Measurements from ENCODE around the gene HOXB7. TPM values are rescaled to one million over a fixed set of nuclear protein-coding genes. Genes with fewer than 3 reads are reported as not detected.

The HOXB7 gene
- total RNA-seq, 1 donor from 2014 or later: 0.55 TPM

GRCh38 chr17:48600244-48601098 lies 10.3 kb downstream of the HOXB7 start:
- Mint-ChIP-seq H3K4me3 (ENCODE audit: low read depth) (no peak overlapping the region), H3K9me3 (ENCODE audit: low read depth) (no peaks in the 10 kb centered on the region), H3K27ac (no peak overlapping the region), H3K36me3 (ENCODE audit: insufficient read depth) (no peaks in the 10 kb centered on the region), H3K27me3 (peaks cover 99% of the 10 kb centered on the region), H3K4me1 (ENCODE audit: low read depth) (peaks cover 10% of the 10 kb centered on the region)
- DNase-seq (ENCODE audit: low spot score, unreplicated experiment): no peak
- TF ChIP-seq, protein P1, sequence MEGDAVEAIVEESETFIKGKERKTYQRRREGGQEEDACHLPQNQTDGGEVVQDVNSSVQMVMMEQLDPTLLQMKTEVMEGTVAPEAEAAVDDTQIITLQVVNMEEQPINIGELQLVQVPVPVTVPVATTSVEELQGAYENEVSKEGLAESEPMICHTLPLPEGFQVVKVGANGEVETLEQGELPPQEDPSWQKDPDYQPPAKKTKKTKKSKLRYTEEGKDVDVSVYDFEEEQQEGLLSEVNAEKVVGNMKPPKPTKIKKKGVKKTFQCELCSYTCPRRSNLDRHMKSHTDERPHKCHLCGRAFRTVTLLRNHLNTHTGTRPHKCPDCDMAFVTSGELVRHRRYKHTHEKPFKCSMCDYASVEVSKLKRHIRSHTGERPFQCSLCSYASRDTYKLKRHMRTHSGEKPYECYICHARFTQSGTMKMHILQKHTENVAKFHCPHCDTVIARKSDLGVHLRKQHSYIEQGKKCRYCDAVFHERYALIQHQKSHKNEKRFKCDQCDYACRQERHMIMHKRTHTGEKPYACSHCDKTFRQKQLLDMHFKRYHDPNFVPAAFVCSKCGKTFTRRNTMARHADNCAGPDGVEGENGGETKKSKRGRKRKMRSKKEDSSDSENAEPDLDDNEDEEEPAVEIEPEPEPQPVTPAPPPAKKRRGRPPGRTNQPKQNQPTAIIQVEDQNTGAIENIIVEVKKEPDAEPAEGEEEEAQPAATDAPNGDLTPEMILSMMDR (IDR thresholded peaks at IDR 0.05; ENCODE audit: unreplicated experiment): no peak

GRCh38 chr17:48599354-48599753 lies 11.5 kb downstream of the HOXB7 start:
- no peaks in the 10 kb centered on the region for H3K9me3 Mint-ChIP-seq (ENCODE audit: low read depth)

DNA sequence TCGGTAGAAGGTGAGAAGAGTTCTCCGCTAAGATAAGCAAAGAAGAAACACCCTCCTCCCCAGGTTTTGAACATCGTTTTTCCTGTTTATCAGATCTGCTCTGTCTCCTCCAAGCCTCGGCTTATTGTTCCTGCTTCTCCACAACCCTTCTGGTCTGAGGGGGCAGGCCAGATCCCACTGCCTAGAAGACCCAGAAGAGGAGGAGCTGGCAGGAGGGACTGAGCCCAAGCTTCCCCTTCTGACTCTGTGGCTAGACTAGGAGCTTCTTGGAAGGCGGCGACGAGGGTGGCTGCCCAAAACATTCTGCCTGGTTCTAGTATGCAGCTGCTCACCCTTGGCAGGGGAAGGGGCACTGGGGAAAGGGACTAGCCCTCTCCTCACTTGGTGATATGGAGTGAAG lies 12.1 kb downstream of the HOXB7 start:
- no peak overlapping the region for H3K4me3 Mint-ChIP-seq (ENCODE audit: low read depth)
- TF ChIP-seq, protein P1 (IDR thresholded peaks at IDR 0.05; ENCODE audit: unreplicated experiment): no peak
- H3K27ac Mint-ChIP-seq: no peak overlapping the region
- H3K27me3 Mint-ChIP-seq: peaks cover 99% of the 10 kb centered on the region
- peaks cover 10% of the 10 kb centered on the region for H3K4me1 Mint-ChIP-seq (ENCODE audit: low read depth)
- DNase-seq (ENCODE audit: low spot score, unreplicated experiment): no peak
- no peaks in the 10 kb centered on the region for H3K36me3 Mint-ChIP-seq (ENCODE audit: insufficient read depth)
- H3K9me3 Mint-ChIP-seq (ENCODE audit: low read depth): no peaks in the 10 kb centered on the region

More at GRCh38 chr17:48599354-48599753, 11.5 kb downstream of the HOXB7 start:
- no peak for DNase-seq (ENCODE audit: low spot score, unreplicated experiment)
- H3K27ac Mint-ChIP-seq: no peak overlapping the region
- H3K27me3 Mint-ChIP-seq: peaks cover 99% of the 10 kb centered on the region
- peaks cover 10% of the 10 kb centered on the region for H3K4me1 Mint-ChIP-seq (ENCODE audit: low read depth)
- TF ChIP-seq, protein P1 (IDR thresholded peaks at IDR 0.05; ENCODE audit: unreplicated experiment): no peak
- H3K4me3 Mint-ChIP-seq (ENCODE audit: low read depth): no peak overlapping the region
- H3K36me3 Mint-ChIP-seq (ENCODE audit: insufficient read depth): no peaks in the 10 kb centered on the region

GRCh38 chr17:48597778-48598631 lies 12.8 kb downstream of the HOXB7 start:
- DNase-seq (ENCODE audit: low spot score, unreplicated experiment): no peak
- H3K4me1 Mint-ChIP-seq (ENCODE audit: low read depth): peaks cover 10% of the 10 kb centered on the region
- H3K27me3 Mint-ChIP-seq: peaks cover 99% of the 10 kb centered on the region
- peak overlapping the region; percentile 62 for H3K4me3 Mint-ChIP-seq (ENCODE audit: low read depth)
- TF ChIP-seq, protein P1 (IDR thresholded peaks at IDR 0.05; ENCODE audit: unreplicated experiment): no peak
- no peaks in the 10 kb centered on the region for H3K9me3 Mint-ChIP-seq (ENCODE audit: low read depth)
- no peaks in the 10 kb centered on the region for H3K36me3 Mint-ChIP-seq (ENCODE audit: insufficient read depth)
- peak overlapping the region; percentile 71 for H3K27ac Mint-ChIP-seq

DNA sequence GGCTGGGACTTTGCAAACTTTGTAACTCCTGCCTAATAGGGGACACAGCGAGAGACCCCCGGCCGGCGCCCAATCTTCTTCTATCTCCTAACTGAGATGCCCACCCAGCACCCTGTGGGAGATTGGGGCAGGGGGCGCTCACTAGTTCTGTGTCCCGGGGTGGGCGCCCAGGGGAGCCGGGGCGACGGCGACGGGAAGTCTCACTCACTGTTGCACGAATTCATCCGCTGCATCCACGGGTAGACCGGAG lies 13.4 kb downstream of the HOXB7 start:
- Mint-ChIP-seq H3K4me3 (ENCODE audit: low read depth) (peak overlapping the region; percentile 62), H3K9me3 (ENCODE audit: low read depth) (no peaks in the 10 kb centered on the region), H3K4me1 (ENCODE audit: low read depth) (peaks cover 10% of the 10 kb centered on the region), H3K27ac (peak overlapping the region; percentile 45), H3K36me3 (ENCODE audit: insufficient read depth) (no peaks in the 10 kb centered on the region), H3K27me3 (peaks cover 99% of the 10 kb centered on the region)
- TF ChIP-seq, protein P1 (IDR thresholded peaks at IDR 0.05; ENCODE audit: unreplicated experiment): no peak
- DNase-seq (ENCODE audit: low spot score, unreplicated experiment): no peak

Measured in progenitor cell of endocrine pancreas (in vitro differentiated cells).